Measurements from ENCODE around the gene NAT8L. TPM values are rescaled to one million over a fixed set of nuclear protein-coding genes. Genes with fewer than 3 reads are reported as not detected.

NAT8L gene
- total RNA-seq, 2 experiments from 2014 or later: not detected

- TF ChIP-seq EZH2phosphoT487 (IDR thresholded peaks at IDR 0.05; ENCODE audit: borderline replicate concordance, low read depth, low read length) (no peak), CTCF (conservative IDR thresholded peaks at IDR 0.05; ENCODE audit: low read length) (no peak)
- no peak overlapping the region for H2AFZ ChIP-seq (ENCODE audit: low read length)
- H3K9me3 ChIP-seq (ENCODE audit: low read length): no peaks in the 10 kb centered on the region
- H4K20me1 ChIP-seq (ENCODE audit: insufficient read depth, low read length): no peaks in the 10 kb centered on the region
- no peaks in the 10 kb centered on the region for H3K4me1 ChIP-seq (ENCODE audit: insufficient read depth, low read length, poor library complexity, severe bottlenecking)
- intact Hi-C loops (cut with micrococcal nuclease; ENCODE audit: unreplicated experiment): no loop called here
- BruUV-seq (replicated peaks): no TSS peak
- DNase-seq (ENCODE audit: low spot score): no peak
- H3K27ac ChIP-seq (ENCODE audit: low read depth, low read length, poor library complexity, severe bottlenecking): no peak overlapping the region
- no peaks in the 10 kb centered on the region for H3K36me3 ChIP-seq (ENCODE audit: insufficient read depth, low read length)
- no peaks in the 10 kb centered on the region for H3K79me2 ChIP-seq (ENCODE audit: insufficient read depth, low read depth, low read length)
- POLR2A ChIA-PET: no interaction called here
- no peak overlapping the region for H3K4me2 ChIP-seq (ENCODE audit: low read length)
- H3K9me2 ChIP-seq (ENCODE audit: insufficient read depth, low read length): no peaks in the 10 kb centered on the region
- no peak overlapping the region for H3K4me3 ChIP-seq (ENCODE audit: low read depth, low read length, poor library complexity, severe bottlenecking)
- CTCF ChIA-PET (ENCODE audit: unreplicated experiment): no interaction called here
Observed at GRCh38 chr4:2090642-2091041, 31.5 kb downstream of the NAT8L start.

- BruUV-seq (replicated peaks): no TSS peak
- CTCF ChIA-PET (ENCODE audit: unreplicated experiment): interaction anchor here (0.6 kb wide), 1 partner anchor 24 kb away, joined by 4 read pairs; no protein-coding TSS in a partner anchor
- H3K9me3 ChIP-seq (ENCODE audit: low read length): no peaks in the 10 kb centered on the region
- no peak overlapping the region for H3K4me2 ChIP-seq (ENCODE audit: low read length)
- H3K9me2 ChIP-seq (ENCODE audit: insufficient read depth, low read length): no peaks in the 10 kb centered on the region
- H3K4me3 ChIP-seq (ENCODE audit: low read depth, low read length, poor library complexity, severe bottlenecking): no peak overlapping the region
- H3K27ac ChIP-seq (ENCODE audit: low read depth, low read length, poor library complexity, severe bottlenecking): no peak overlapping the region
- no peaks in the 10 kb centered on the region for H3K36me3 ChIP-seq (ENCODE audit: insufficient read depth, low read length)
- H3K79me2 ChIP-seq (ENCODE audit: insufficient read depth, low read depth, low read length): no peaks in the 10 kb centered on the region
- intact Hi-C loops (cut with micrococcal nuclease; ENCODE audit: unreplicated experiment): no loop called here
- TF ChIP-seq EZH2phosphoT487 (IDR thresholded peaks at IDR 0.05; ENCODE audit: borderline replicate concordance, low read depth, low read length) (no peak), CTCF (conservative IDR thresholded peaks at IDR 0.05; ENCODE audit: low read length) (no peak)
- DNase-seq (ENCODE audit: low spot score): no peak
- no peaks in the 10 kb centered on the region for H4K20me1 ChIP-seq (ENCODE audit: insufficient read depth, low read length)
- POLR2A ChIA-PET: interaction anchor here (0.6 kb wide), 1 partner anchor 56 kb away, joined by 3 read pairs; no protein-coding TSS in a partner anchor
- no peaks in the 10 kb centered on the region for H3K4me1 ChIP-seq (ENCODE audit: insufficient read depth, low read length, poor library complexity, severe bottlenecking)
- no peak overlapping the region for H2AFZ ChIP-seq (ENCODE audit: low read length)
Observed at GRCh38 chr4:2091990-2092668, 33.0 kb downstream of the NAT8L start.

- no peak for TF ChIP-seq CTCF (conservative IDR thresholded peaks at IDR 0.05; ENCODE audit: low read length)
- TF ChIP-seq EZH2phosphoT487 (IDR thresholded peaks at IDR 0.05; ENCODE audit: borderline replicate concordance, low read depth, low read length): no peak
- Histone ChIP-seq H4K20me1 (ENCODE audit: insufficient read depth, low read length) (no peaks in the 10 kb centered on the region), H3K4me2 (ENCODE audit: low read length) (no peak overlapping the region), H3K4me3 (ENCODE audit: low read depth, low read length, poor library complexity, severe bottlenecking) (no peak overlapping the region), H2AFZ (ENCODE audit: low read length) (no peak overlapping the region), H3K4me1 (ENCODE audit: insufficient read depth, low read length, poor library complexity, severe bottlenecking) (no peaks in the 10 kb centered on the region), H3K27ac (ENCODE audit: low read depth, low read length, poor library complexity, severe bottlenecking) (no peak overlapping the region), H3K9me2 (ENCODE audit: insufficient read depth, low read length) (no peaks in the 10 kb centered on the region), H3K9me3 (ENCODE audit: low read length) (no peaks in the 10 kb centered on the region), H3K79me2 (ENCODE audit: insufficient read depth, low read depth, low read length) (no peaks in the 10 kb centered on the region), H3K36me3 (ENCODE audit: insufficient read depth, low read length) (no peaks in the 10 kb centered on the region)
- ChIA-PET CTCF (ENCODE audit: unreplicated experiment) (interaction anchor here (0.6 kb wide), 1 partner anchor 24 kb away, joined by 4 read pairs; no protein-coding TSS in a partner anchor), POLR2A (interaction anchor here (0.6 kb wide), 1 partner anchor 56 kb away, joined by 3 read pairs; no protein-coding TSS in a partner anchor)
- no peak for DNase-seq (ENCODE audit: low spot score)
- no TSS peak for BruUV-seq (replicated peaks)
- intact Hi-C loops (cut with micrococcal nuclease; ENCODE audit: unreplicated experiment): no loop called here
Observed at GRCh38 chr4:2092669-2093053, 33.5 kb downstream of the NAT8L start.
